Measurements from ENCODE around the gene PRPF19. TPM values are rescaled to one million over a fixed set of nuclear protein-coding genes. Genes with fewer than 3 reads are reported as not detected.

PRPF19 gene
- total and polyA plus RNA-seq, 4 donors: 49.0 to 115 (median 77.4) TPM

DNA sequence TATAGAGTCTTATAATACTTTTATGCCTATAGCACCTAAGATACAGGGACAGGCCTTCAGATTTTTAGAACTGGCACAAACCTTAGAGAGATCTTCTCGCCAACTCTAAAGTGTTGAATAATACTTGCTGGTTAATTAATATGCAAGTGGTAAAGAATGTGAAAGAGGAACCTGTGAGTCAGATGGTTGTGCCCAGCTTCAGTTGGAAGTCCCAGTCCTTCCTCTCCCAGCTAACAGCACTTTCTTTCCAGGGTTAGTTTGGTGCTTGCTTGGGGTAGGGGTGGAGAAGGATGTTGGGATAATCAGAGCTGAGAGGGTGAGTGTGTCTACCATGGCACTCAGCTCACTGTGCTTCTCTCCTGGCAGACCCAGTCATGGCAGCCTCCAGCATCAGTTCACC is 12.9 kb upstream of the PRPF19 start:
- Histone ChIP-seq H3K27ac (ENCODE audit: low read depth, low read length) (no peak overlapping the region), H3K36me3 (ENCODE audit: control insufficient read depth, insufficient read depth, low read length) (peaks cover 39% of the 10 kb centered on the region), H3K9me3 (ENCODE audit: control insufficient read depth, insufficient read depth, low read length) (no peaks in the 10 kb centered on the region), H3K4me3 (ENCODE audit: low read depth, low read length) (no peak overlapping the region), H3K27me3 (ENCODE audit: control insufficient read depth, insufficient read depth, low read length) (no peaks in the 10 kb centered on the region), H3K4me1 (ENCODE audit: control insufficient read depth, insufficient read depth, low read length) (peaks cover 41% of the 10 kb centered on the region)
- DNase-seq (ENCODE audit: low read depth in 4 of 6, low spot score in 6 of 6): no peak
- no CpG with 5 or more reads among the region's 1 CpG for WGBS (ENCODE audit: insufficient coverage)

DNA sequence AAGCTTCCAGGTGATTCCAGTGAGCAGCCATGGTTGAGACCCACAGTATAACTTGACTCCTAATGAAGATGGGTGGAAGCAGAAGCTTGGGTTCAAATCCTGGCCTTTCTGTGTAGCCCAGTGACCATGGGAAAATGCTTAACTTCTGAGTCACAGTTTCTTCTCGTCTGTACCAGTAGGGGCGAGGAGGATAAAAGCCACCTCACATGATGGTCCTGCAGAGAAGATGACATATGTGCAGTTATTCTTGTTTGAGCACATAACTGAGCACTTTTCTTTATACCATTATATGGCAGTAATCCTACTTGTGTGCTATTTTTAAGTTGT is 12.5 kb upstream of the PRPF19 start:
- H3K9me3 ChIP-seq (ENCODE audit: control insufficient read depth, insufficient read depth, low read length): no peaks in the 10 kb centered on the region
- peaks cover 39% of the 10 kb centered on the region for H3K36me3 ChIP-seq (ENCODE audit: control insufficient read depth, insufficient read depth, low read length)
- no peak for DNase-seq (ENCODE audit: low read depth in 4 of 6, low spot score in 6 of 6)
- no peaks in the 10 kb centered on the region for H3K27me3 ChIP-seq (ENCODE audit: control insufficient read depth, insufficient read depth, low read length)
- no CpG with 5 or more reads among the region's 2 CpGs for WGBS (ENCODE audit: insufficient coverage)
- H3K4me3 ChIP-seq (ENCODE audit: low read depth, low read length): no peak overlapping the region
- H3K27ac ChIP-seq (ENCODE audit: low read depth, low read length): no peak overlapping the region
- H3K4me1 ChIP-seq (ENCODE audit: control insufficient read depth, insufficient read depth, low read length): peaks cover 38% of the 10 kb centered on the region

DNA sequence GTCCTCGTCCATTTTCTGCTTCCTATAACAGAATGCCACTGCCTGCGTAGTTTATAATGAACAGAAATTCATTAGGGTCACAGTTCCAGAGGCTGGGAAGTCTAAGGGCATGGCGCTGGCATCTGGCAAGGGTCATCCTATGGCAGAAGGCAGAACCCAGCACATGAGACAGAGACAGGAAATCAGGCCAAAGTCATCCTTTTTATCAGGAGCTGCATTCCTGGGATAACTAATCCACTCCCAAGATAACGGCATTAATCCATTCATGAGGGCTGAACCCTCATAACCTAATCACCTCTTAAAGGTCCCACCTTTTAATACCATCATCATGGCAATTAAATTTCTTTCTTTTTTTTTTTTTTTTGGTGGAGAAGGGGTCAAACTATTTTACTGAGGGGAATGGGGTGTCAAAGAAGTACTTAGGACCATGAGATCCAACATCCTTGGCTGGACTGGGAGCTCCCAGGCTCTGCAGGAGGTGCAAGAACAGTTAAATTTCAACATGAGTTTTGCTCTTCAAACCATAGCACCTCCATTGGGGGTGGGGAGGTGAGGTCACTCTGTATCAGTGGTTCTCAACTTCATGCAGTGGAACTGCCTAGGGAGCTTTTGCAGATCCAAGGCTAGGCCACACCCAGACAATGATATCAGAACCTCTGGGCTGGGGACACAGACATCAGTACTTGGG is 12.0 kb upstream of the PRPF19 start:
- H3K27ac ChIP-seq (ENCODE audit: low read depth, low read length): no peak overlapping the region
- no peaks in the 10 kb centered on the region for H3K27me3 ChIP-seq (ENCODE audit: control insufficient read depth, insufficient read depth, low read length)
- peaks cover 33% of the 10 kb centered on the region for H3K4me1 ChIP-seq (ENCODE audit: control insufficient read depth, insufficient read depth, low read length)
- 100% methylated on average over 1 of the region's 4 CpGs for WGBS (ENCODE audit: insufficient coverage)
- H3K36me3 ChIP-seq (ENCODE audit: control insufficient read depth, insufficient read depth, low read length): peaks cover 37% of the 10 kb centered on the region
- H3K9me3 ChIP-seq (ENCODE audit: control insufficient read depth, insufficient read depth, low read length): no peaks in the 10 kb centered on the region
- no peak overlapping the region for H3K4me3 ChIP-seq (ENCODE audit: low read depth, low read length)
- DNase-seq (ENCODE audit: low read depth in 4 of 6, low spot score in 6 of 6): no peak

DNA sequence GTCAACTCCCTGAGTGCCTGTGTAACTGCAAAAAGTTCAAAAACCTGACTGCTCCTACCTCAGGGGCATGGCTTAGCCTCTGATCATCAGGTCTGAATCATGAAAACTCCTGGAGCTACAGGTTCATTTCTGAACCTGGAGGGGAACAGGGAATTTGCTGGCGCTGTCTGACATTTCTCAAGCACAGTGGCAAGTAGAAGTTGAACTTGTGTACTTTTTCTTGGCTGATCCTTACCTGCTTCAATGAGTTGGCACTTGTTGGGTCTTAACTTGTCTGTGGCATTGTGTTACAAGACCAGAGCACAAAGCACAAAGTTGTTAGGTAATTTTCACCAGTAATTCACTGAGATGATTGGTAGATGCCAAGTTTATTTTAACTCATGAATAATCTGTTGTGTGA is 10.9 kb upstream of the PRPF19 start:
- Histone ChIP-seq H3K9me3 (ENCODE audit: control insufficient read depth, insufficient read depth, low read length) (no peaks in the 10 kb centered on the region), H3K27me3 (ENCODE audit: control insufficient read depth, insufficient read depth, low read length) (no peaks in the 10 kb centered on the region), H3K4me3 (ENCODE audit: low read depth, low read length) (no peak overlapping the region), H3K36me3 (ENCODE audit: control insufficient read depth, insufficient read depth, low read length) (peaks cover 28% of the 10 kb centered on the region), H3K27ac (ENCODE audit: low read depth, low read length) (no peak overlapping the region), H3K4me1 (ENCODE audit: control insufficient read depth, insufficient read depth, low read length) (peaks cover 36% of the 10 kb centered on the region)
- DNase-seq (ENCODE audit: low read depth in 4 of 6, low spot score in 6 of 6): no peak
- 90% methylated on average over 1 of the region's 1 CpG for WGBS (ENCODE audit: insufficient coverage)

DNA sequence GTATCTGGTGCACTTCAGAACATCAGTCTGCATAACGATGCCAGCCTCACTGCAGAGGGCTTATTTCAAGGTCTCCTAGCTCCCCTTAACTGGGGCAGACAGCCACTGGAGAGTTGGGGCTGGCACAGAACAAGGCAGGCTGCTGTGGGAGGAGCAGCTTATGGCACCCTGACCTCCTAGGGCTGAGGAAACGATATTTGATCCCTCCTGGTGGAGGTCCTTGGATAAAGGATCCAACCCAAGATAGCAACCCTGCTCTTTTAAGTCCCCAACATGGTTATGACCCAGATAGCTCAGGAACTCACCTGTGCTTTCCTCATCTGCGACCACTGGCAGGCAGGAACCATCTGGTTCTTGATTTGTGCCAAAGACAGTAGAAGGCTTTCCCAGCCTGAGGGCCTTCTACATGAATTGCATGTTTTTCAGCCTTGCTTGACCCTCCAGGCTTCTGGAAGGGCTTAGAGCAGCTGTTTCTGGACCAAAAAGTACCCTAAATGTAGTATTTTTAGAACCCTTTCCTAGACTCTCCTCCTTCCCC is 10.4 kb upstream of the PRPF19 start:
- Histone ChIP-seq H3K4me1 (ENCODE audit: control insufficient read depth, insufficient read depth, low read length) (peaks cover 35% of the 10 kb centered on the region), H3K27ac (ENCODE audit: low read depth, low read length) (no peak overlapping the region), H3K9me3 (ENCODE audit: control insufficient read depth, insufficient read depth, low read length) (no peaks in the 10 kb centered on the region), H3K4me3 (ENCODE audit: low read depth, low read length) (no peak overlapping the region), H3K27me3 (ENCODE audit: control insufficient read depth, insufficient read depth, low read length) (no peaks in the 10 kb centered on the region), H3K36me3 (ENCODE audit: control insufficient read depth, insufficient read depth, low read length) (peaks cover 23% of the 10 kb centered on the region)
- WGBS (ENCODE audit: insufficient coverage): 62% methylated on average over 3 of the region's 3 CpGs
- DNase-seq (ENCODE audit: low read depth in 4 of 6, low spot score in 6 of 6): no peak

DNA sequence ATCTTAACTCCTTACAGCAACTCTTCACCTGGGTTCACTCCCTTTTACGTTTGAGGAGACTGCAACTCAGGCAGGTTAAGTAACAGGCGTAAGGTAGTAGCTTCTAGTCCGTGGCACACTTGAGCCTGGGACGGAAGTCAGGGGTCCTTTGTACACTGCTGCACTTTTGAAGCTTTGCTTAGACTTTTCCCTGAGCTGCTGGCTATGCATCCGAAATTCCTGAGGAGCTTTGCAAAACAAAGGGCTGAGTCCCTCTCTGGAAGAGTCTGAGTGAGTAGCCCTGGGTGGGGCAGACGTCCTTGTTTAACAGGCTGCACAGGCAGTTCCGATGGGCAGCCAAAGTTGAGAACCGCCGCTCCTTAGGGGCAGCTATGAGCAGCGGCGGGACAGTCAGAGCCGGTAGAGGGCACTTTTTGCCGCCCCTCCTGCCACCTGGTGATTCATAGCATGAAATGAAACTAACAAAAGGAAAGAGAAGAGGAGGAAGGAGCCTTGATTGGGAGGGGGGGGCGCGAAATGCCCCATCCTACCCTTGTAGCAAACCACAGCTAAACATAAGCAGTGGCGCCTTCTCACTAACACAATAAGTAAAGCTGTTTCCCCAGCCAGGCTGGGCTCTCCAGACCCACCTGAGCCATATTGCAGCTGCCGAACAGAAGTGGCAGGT is 9.0 kb upstream of the PRPF19 start:
- peak in 2 of 6 donors; percentile 50 to 62 for DNase-seq (ENCODE audit: low read depth in 4 of 6, low spot score in 6 of 6)
- H3K27ac ChIP-seq (ENCODE audit: low read depth, low read length): peak overlapping the region; percentile 95
- H3K4me3 ChIP-seq (ENCODE audit: low read depth, low read length): peak overlapping the region; percentile 69
- peaks cover 29% of the 10 kb centered on the region for H3K4me1 ChIP-seq (ENCODE audit: control insufficient read depth, insufficient read depth, low read length)
- no peaks in the 10 kb centered on the region for H3K27me3 ChIP-seq (ENCODE audit: control insufficient read depth, insufficient read depth, low read length)
- H3K9me3 ChIP-seq (ENCODE audit: control insufficient read depth, insufficient read depth, low read length): no peaks in the 10 kb centered on the region
- peaks cover 9% of the 10 kb centered on the region for H3K36me3 ChIP-seq (ENCODE audit: control insufficient read depth, insufficient read depth, low read length)
- WGBS (ENCODE audit: insufficient coverage): 3% methylated on average over 15 of the region's 17 CpGs

DNA sequence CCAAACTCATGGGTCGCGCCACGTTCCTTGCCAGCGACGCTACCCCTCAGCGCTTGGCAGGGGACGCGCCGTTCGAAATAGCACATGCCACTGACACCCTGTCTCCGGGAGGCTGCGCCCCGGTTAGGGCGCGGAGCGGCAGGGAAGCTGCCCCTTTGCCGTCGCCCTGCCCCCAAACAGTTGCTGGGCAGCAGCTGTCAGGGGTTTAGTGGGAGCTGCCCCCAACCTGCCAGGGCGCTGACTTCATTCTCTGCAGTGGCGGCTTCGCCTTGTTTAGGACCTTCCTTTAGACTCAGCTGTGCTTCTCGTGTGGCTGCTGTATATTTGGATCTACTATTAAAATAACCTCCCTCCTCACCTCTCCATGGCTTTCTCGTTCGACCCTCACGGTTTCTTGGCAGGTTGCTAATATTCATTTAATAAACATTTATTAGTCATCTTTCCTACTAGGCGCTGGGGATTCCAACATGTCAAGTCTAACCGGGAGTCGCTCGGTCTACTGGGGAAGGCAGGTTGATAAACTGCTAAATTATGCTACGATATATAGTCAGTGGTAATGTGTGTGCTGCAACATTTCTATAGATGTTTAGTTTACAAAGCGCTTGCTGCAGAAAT is 8.4 kb upstream of the PRPF19 start:
- H3K9me3 ChIP-seq (ENCODE audit: control insufficient read depth, insufficient read depth, low read length): no peaks in the 10 kb centered on the region
- WGBS (ENCODE audit: insufficient coverage): under 1% methylated on average over 21 of the region's 31 CpGs
- H3K4me1 ChIP-seq (ENCODE audit: control insufficient read depth, insufficient read depth, low read length): peaks cover 29% of the 10 kb centered on the region
- H3K27me3 ChIP-seq (ENCODE audit: control insufficient read depth, insufficient read depth, low read length): peaks cover 3% of the 10 kb centered on the region
- peak overlapping the region; percentile 95 for H3K27ac ChIP-seq (ENCODE audit: low read depth, low read length)
- DNase-seq (ENCODE audit: low read depth in 4 of 6, low spot score in 6 of 6): peak in 1 of 6 donors; percentile 43
- peaks cover 4% of the 10 kb centered on the region for H3K36me3 ChIP-seq (ENCODE audit: control insufficient read depth, insufficient read depth, low read length)
- peak overlapping the region; percentile 69 for H3K4me3 ChIP-seq (ENCODE audit: low read depth, low read length)

DNA sequence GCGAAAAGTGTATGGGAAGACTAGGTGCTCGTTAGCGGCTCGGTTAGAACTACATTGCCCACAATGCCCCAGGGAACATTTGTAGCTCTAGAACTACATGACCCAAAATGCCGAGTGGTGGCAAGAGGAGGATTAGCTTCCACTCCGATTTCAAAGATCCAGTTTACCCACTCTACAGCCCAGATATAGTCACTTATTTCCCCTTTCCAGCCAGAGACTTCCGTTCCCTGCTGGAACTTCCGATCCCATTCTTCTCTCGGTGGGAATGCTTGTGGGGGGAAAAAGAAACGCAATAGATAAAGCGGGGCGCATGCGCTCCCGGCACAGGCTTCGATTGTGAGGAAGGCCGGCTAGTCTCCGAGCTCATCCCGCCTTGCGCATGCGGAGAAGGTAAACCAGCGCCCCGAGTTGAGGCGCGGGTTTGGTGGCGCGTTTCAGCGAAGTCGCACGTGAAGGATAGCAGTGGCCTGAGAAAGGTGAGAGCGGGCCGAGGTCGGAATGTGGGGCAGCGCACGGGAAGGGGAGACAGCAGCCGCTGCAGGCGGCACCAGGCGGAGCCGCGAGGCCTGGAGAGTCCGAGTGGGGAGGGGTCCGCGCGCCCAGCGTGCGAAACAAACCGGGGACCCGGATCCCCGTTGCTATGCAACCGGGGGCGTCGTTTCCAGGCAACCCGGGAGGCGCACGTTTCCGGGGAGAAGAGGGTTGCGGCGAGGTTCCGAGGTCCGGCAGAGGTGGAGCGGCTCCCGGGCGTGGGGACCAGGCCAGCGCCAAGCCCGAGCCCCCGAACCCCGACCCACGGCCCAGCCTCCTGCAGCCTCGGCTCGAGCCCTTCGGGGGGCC is 7.6 kb upstream of the PRPF19 start, which contains the start of gene TMEM109:
Gene TMEM109, plus strand, starts transcription at position 366 of the 840 bp plus-strand sequence. CDS start 5,536 bp downstream, outside the sequence.
- H3K27me3 ChIP-seq (ENCODE audit: control insufficient read depth, insufficient read depth, low read length): peaks cover 3% of the 10 kb centered on the region
- H3K36me3 ChIP-seq (ENCODE audit: control insufficient read depth, insufficient read depth, low read length): no peaks in the 10 kb centered on the region
- peak within 1 kb of the TSS; percentile 95 for H3K27ac ChIP-seq (ENCODE audit: low read depth, low read length)
- DNase-seq (ENCODE audit: low read depth in 4 of 6, low spot score in 6 of 6): peak; percentile 89 to 99 (median 96)
- no peaks in the 10 kb centered on the region for H3K9me3 ChIP-seq (ENCODE audit: control insufficient read depth, insufficient read depth, low read length)
- H3K4me3 ChIP-seq (ENCODE audit: low read depth, low read length): peak within 1 kb of the TSS; percentile 69
- WGBS (ENCODE audit: insufficient coverage): under 1% methylated on average over 63 of the region's 70 CpGs
- peaks cover 29% of the 10 kb centered on the region for H3K4me1 ChIP-seq (ENCODE audit: control insufficient read depth, insufficient read depth, low read length)

DNA sequence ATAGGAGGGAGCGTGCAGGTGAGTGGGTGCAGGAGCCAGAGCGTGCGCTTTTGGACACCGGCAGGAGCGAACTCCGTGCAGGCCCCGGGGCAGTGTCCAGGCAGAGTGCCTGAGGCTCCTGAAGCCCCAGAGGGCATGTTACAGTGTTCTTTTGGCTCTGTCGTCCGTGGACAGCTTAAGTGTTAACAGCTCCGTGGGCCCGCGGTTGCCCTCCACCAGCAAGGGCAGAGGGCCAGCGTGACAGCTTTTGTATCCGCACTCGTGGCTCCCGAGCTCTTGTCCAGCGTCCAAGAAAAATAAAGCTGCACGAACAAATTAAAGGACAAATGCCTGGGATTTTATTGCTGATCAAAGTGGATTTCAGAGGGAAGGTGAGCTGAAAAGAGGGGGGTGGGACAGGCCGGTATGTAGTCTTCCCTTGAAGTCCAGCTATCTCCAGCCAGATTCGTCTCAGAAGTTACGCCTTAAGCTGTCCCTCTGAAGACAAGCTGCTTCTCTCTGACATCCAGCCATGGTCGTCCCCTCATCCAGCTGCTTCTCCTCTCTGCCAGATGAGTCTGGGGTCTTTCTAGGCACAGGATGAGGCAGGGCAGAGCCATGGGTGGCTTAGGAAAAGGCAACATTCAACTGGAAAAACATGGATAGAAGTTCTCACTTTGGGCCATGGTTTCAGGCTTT is 6.6 kb upstream of the PRPF19 start:
- H3K27ac ChIP-seq (ENCODE audit: low read depth, low read length): peak overlapping the region; percentile 95
- no peaks in the 10 kb centered on the region for H3K36me3 ChIP-seq (ENCODE audit: control insufficient read depth, insufficient read depth, low read length)
- peaks cover 3% of the 10 kb centered on the region for H3K27me3 ChIP-seq (ENCODE audit: control insufficient read depth, insufficient read depth, low read length)
- H3K4me3 ChIP-seq (ENCODE audit: low read depth, low read length): peak overlapping the region; percentile 69
- H3K4me1 ChIP-seq (ENCODE audit: control insufficient read depth, insufficient read depth, low read length): peaks cover 29% of the 10 kb centered on the region
- 57% methylated on average over 22 of the region's 22 CpGs for WGBS (ENCODE audit: insufficient coverage)
- H3K9me3 ChIP-seq (ENCODE audit: control insufficient read depth, insufficient read depth, low read length): no peaks in the 10 kb centered on the region
- DNase-seq (ENCODE audit: low read depth in 4 of 6, low spot score in 6 of 6): peak in 1 of 6 donors; percentile 6

Data from spinal cord (tissue), 10 donors.